Peyer's patch (tissue), 4 donors: ENCODE results near the gene PKMYT1. TPM values are rescaled to one million over a fixed set of nuclear protein-coding genes. Genes with fewer than 3 reads are reported as not detected.

ENCODE experiments used
- DNase-seq, 3 donors: peaks; one replicate each; pipeline ENCODE4 v3.0.0-alpha.2; 2017 to 2019
- H3K27ac ChIP-seq, 4 donors: fragments of 200-600 bp; sonication (generic); one replicate each; pipeline ENCODE4 v1.5.1; 2016 to 2019
- H3K27me3 ChIP-seq, 2 donors: fragments of 200-600 bp; sonication (generic); one replicate each; pipeline ENCODE4 v1.5.1; 2019
- H3K36me3 ChIP-seq, 3 donors: fragments of 200-600 bp; sonication (generic); one replicate each; pipeline ENCODE4 v1.5.1; 2016 to 2019
- H3K4me1 ChIP-seq, 4 donors: fragments of 200-600 bp; sonication (generic); one replicate each; pipeline ENCODE4 v1.5.1; 2016 to 2019
- H3K4me3 ChIP-seq, 4 donors: fragments of 200-600 bp; sonication (generic); 1 replicate in 3 of 4; 2 replicates in 1 of 4; pipeline ENCODE4 v1.5.1; 2016 to 2019; ENCODE audit warnings: mild to moderate bottlenecking in 1 of 4
- H3K9me3 ChIP-seq, 4 donors: fragments of 200-600 bp; sonication (generic); one replicate each; pipeline ENCODE4 v1.5.1; 2016 to 2019; ENCODE audit warnings: mild to moderate bottlenecking in 1 of 4
- POLR2A ChIP-seq, 2 donors: fragments of 450-650 bp; IDR thresholded peaks; one replicate each; pipeline ENCODE4 v1.5.1; 2017; ENCODE audit warnings: antibody characterized with exemption in 2 of 2, mild to moderate bottlenecking in 2 of 2, moderate library complexity in 2 of 2
- total RNA-seq, 4 donors: library from RNA; depleted of rRNA; stranded (reverse); fragments of >200 nt; gene quantifications; one replicate each; pipeline ENCODE4 v1.1.0, GENCODE V29; 2016
- TF ChIP-seq, protein P1 (sequence below), 6 experiments: fragments of 450-650 bp in 4 of 6; fragments of 200-600 bp in 2 of 6; sonication (generic) in 1 of 6; IDR thresholded peaks; one replicate each; pipeline ENCODE4 v1.5.1; 2017 to 2019; ENCODE audit warnings: antibody characterized with exemption in 6 of 6, mild to moderate bottlenecking in 3 of 6, moderate library complexity in 1 of 6

Gene PKMYT1
- total RNA-seq, 4 donors from 2014 or later = 4.3 to 23.9 (median 6.0) TPM

DNA sequence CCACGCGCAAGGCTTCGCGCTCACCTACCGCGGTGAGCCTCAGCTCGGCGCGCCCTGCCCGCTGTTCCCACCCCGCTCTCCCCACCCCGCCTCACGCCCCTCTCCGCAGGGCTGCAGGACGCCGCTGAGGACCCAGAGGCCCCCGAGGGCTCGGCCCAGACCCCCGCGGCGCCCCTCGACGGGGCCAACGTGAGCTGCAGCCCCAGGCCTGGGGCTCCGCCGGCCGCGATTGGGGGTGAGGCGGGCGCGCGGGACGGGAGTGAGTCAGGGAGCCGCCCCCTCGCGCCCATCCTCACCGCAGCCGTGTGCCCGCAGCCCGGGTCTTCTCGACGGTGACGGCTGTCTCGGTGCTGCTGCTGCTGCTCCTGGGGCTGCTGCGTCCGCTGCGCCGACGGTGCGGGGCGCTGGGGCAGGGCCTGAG is 13.0 kb downstream of the PKMYT1 start:
- H3K9me3 ChIP-seq = no peaks in the 10 kb centered on the region
- DNase-seq = no peak
- TF ChIP-seq, protein P1, sequence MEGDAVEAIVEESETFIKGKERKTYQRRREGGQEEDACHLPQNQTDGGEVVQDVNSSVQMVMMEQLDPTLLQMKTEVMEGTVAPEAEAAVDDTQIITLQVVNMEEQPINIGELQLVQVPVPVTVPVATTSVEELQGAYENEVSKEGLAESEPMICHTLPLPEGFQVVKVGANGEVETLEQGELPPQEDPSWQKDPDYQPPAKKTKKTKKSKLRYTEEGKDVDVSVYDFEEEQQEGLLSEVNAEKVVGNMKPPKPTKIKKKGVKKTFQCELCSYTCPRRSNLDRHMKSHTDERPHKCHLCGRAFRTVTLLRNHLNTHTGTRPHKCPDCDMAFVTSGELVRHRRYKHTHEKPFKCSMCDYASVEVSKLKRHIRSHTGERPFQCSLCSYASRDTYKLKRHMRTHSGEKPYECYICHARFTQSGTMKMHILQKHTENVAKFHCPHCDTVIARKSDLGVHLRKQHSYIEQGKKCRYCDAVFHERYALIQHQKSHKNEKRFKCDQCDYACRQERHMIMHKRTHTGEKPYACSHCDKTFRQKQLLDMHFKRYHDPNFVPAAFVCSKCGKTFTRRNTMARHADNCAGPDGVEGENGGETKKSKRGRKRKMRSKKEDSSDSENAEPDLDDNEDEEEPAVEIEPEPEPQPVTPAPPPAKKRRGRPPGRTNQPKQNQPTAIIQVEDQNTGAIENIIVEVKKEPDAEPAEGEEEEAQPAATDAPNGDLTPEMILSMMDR (IDR thresholded peaks at IDR 0.05) = no peak
- TF ChIP-seq POLR2A (IDR thresholded peaks at IDR 0.05) = no peak
- H3K4me1 ChIP-seq = peaks cover 7 to 72% (median 52%) of the 10 kb centered on the region in 4 donors
- H3K36me3 ChIP-seq = no peaks in the 10 kb centered on the region
- H3K4me3 ChIP-seq = peak overlapping the region; percentile 5 to 48 (median 34)
- H3K27me3 ChIP-seq = peaks cover 12 to 56% of the 10 kb centered on the region in 2 donors
- peak overlapping the region in 1 of 4 donors; percentile 52 for H3K27ac ChIP-seq

DNA sequence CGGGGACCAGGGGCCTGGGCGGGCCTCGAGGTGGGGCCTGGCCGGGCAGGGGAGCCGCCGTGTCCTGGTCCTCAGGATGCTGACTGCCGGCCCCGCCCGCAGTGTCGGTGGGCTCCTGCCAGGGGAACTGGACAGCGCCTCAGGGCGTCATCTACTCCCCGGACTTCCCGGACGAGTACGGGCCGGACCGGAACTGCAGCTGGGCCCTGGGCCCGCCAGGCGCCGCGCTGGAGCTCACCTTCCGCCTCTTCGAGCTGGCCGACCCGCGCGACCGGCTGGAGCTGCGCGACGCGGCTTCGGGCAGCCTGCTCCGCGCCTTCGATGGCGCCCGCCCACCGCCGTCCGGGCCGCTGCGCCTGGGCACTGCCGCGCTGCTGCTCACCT is 13.4 kb downstream of the PKMYT1 start:
- Histone ChIP-seq H3K27ac (peak overlapping the region in 1 of 4 donors; percentile 52), H3K36me3 (no peaks in the 10 kb centered on the region), H3K4me1 (peaks cover 7 to 72% (median 54%) of the 10 kb centered on the region in 4 donors), H3K4me3 (peak overlapping the region; percentile 5 to 48 (median 34)), H3K9me3 (no peaks in the 10 kb centered on the region), H3K27me3 (peaks cover 12 to 60% of the 10 kb centered on the region in 2 donors)
- TF ChIP-seq, protein P1 (IDR thresholded peaks at IDR 0.05) = peak in 1 of 6 experiments; percentile 11
- no peak for TF ChIP-seq POLR2A (IDR thresholded peaks at IDR 0.05)
- DNase-seq = no peak

- TF ChIP-seq, protein P1 (IDR thresholded peaks at IDR 0.05) = no peak
- TF ChIP-seq POLR2A (IDR thresholded peaks at IDR 0.05) = no peak
- no peaks in the 10 kb centered on the region for H3K9me3 ChIP-seq
- no peaks in the 10 kb centered on the region for H3K36me3 ChIP-seq
- peaks cover 12 to 63% of the 10 kb centered on the region in 2 donors for H3K27me3 ChIP-seq
- H3K4me1 ChIP-seq = peaks cover 7 to 72% (median 54%) of the 10 kb centered on the region in 4 donors
- no peak for DNase-seq
- peak overlapping the region; percentile 5 to 48 (median 34) for H3K4me3 ChIP-seq
- H3K27ac ChIP-seq = peak overlapping the region in 1 of 4 donors; percentile 57
Measured at GRCh38 chr16:2966043-2966807, 14.0 kb downstream of the PKMYT1 start.

DNA sequence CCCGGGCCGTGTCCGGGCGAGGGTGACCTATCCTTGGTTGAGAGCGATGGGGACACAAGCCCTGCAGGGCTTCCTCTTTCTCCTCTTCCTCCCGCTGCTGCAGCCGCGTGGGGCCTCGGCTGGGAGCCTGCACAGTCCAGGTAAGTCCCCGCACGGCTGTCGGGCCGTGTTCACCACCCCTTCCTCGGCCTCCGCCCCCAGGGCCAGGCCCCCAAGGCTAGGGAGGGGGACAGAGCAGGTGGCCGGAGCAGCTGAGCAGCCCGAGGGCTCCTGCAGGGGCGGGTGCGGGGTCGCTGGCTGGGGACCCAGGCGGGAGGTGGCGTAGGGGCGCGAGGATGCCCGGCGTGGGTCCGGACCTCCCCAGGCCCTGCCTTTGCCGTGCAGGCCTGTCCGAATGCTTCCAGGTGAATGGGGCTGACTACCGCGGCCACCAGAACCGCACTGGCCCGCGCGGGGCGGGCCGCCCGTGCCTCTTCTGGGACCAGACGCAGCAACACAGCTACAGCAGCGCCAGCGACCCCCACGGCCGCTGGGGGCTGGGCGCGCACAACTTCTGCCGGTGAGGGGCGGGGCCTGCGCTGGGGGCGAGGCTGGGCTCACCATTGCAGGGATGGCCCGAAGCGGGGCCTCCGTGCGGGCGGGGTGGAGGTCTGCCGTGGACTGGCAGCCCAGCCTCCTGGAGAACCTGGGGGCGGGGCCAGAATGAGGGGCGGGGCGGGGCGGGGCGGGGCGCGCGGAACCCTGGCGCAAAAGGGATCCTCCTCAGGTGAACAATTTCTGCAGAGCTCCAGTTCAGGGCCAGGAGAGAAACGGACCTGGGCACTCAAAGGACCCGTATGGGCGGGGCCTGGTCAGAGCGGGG is 15.5 kb downstream of the PKMYT1 start:
- peaks cover 12 to 63% of the 10 kb centered on the region in 2 donors for H3K27me3 ChIP-seq
- no peaks in the 10 kb centered on the region for H3K9me3 ChIP-seq
- no peaks in the 10 kb centered on the region for H3K36me3 ChIP-seq
- no peak for TF ChIP-seq POLR2A (IDR thresholded peaks at IDR 0.05)
- TF ChIP-seq, protein P1 (IDR thresholded peaks at IDR 0.05) = no peak
- H3K4me1 ChIP-seq = peaks cover 7 to 65% (median 50%) of the 10 kb centered on the region in 4 donors
- H3K4me3 ChIP-seq = peak overlapping the region; percentile 26 to 50 (median 43)
- DNase-seq = peak; percentile 68 to 79 (median 68)
- H3K27ac ChIP-seq = peak overlapping the region in 1 of 4 donors; percentile 57

- no peaks in the 10 kb centered on the region for H3K9me3 ChIP-seq
- H3K4me3 ChIP-seq = peak within 1 kb of the TSS; percentile 26 to 50 (median 43)
- DNase-seq = peak in 1 of 3 donors; percentile 41
- peaks cover 7 to 65% (median 48%) of the 10 kb centered on the region in 4 donors for H3K4me1 ChIP-seq
- no peak for TF ChIP-seq POLR2A (IDR thresholded peaks at IDR 0.05)
- TF ChIP-seq, protein P1 (IDR thresholded peaks at IDR 0.05) = no peak
- peak within 1 kb of the TSS in 1 of 4 donors; percentile 57 for H3K27ac ChIP-seq
- peaks cover 12 to 63% of the 10 kb centered on the region in 2 donors for H3K27me3 ChIP-seq
- no peaks in the 10 kb centered on the region for H3K36me3 ChIP-seq
Measured at GRCh38 chr16:2963723-2964474, 16.3 kb downstream of the PKMYT1 start, which contains the start of gene KREMEN2. KREMEN2 (plus strand) TSS chr16:2964275; CDS start chr16:2964521, 246 bp downstream.
